HL-60 (cell line): ENCODE data around the gene SCO1.

Experiments used
- DNase-seq, 2 experiments: peaks; one replicate each; pipeline ENCODE4 v3.0.0-alpha.2; 2010 to 2020; ENCODE audit warnings: low read depth in 1 of 2, low spot score in 1 of 2
- H3K27ac ChIP-seq: fragments of 250-450 bp; sonication (Bioruptor Pico); replicated peaks from 2 replicates; pipeline ENCODE4 v1.5.1; 2020; ENCODE audit warnings: mild to moderate bottlenecking, moderate library complexity
- H3K27me3 ChIP-seq: fragments of 250-450 bp; sonication (Bioruptor Pico); 2 replicates; pipeline ENCODE4 v1.5.1; 2021; ENCODE audit warnings: mild to moderate bottlenecking, moderate library complexity; ENCODE audit not compliant: insufficient read depth, poor library complexity, severe bottlenecking
- H3K4me3 ChIP-seq: replicated peaks from 2 replicates; pipeline ENCODE4 v1.5.1; 2011; ENCODE audit warnings: mild to moderate bottlenecking, control low read depth, low read length; ENCODE audit not compliant: insufficient read depth
- CTCF ChIP-seq: IDR thresholded peaks from one replicate; pipeline ENCODE4 v1.5.1; 2011; ENCODE audit warnings: low read length, control low read depth, inconsistent platforms; ENCODE audit not compliant: insufficient read depth
- GABPA ChIP-seq: IDR thresholded peaks from 2 replicates; pipeline ENCODE4 v1.6.1; 2012; ENCODE audit warnings: low read depth
- POLR2AphosphoS5 ChIP-seq: IDR thresholded peaks from 2 replicates; pipeline ENCODE4 v1.6.1; 2012; ENCODE audit warnings: low read depth
- REST ChIP-seq: IDR thresholded peaks from 2 replicates; pipeline ENCODE4 v1.6.1; 2012; ENCODE audit warnings: low read depth; ENCODE audit not compliant: insufficient replicate concordance
- SPI1 ChIP-seq: IDR thresholded peaks from 2 replicates; pipeline ENCODE4 v1.6.1; 2012; ENCODE audit warnings: low read depth, mild to moderate bottlenecking, borderline replicate concordance

SCO1 gene

GRCh38 chr17:10661437-10661836 is 35.9 kb downstream of the SCO1 start:
- Histone ChIP-seq H3K27me3 (no peaks in the 10 kb centered on the region), H3K27ac (no peak overlapping the region), H3K4me3 (no peak overlapping the region)
- DNase-seq, result no peak
- no peak for TF ChIP-seq CTCF
- no peak for TF ChIP-seq REST
- TF ChIP-seq POLR2AphosphoS5, result no peak

- no peak for TF ChIP-seq GABPA
- no peak for TF ChIP-seq CTCF
- no peak for TF ChIP-seq POLR2AphosphoS5
- TF ChIP-seq REST, result no peak
- TF ChIP-seq SPI1, result no peak
- Histone ChIP-seq H3K27ac (no peak overlapping the region), H3K4me3 (no peak overlapping the region), H3K27me3 (no peaks in the 10 kb centered on the region)
- no peak for DNase-seq
Observed at GRCh38 chr17:10657879-10658278, 39.5 kb downstream of the SCO1 start.

- H3K27me3 ChIP-seq, result no peaks in the 10 kb centered on the region
- no peak within 1 kb of the TSS for H3K27ac ChIP-seq
- TF ChIP-seq POLR2AphosphoS5 (no peak), CTCF (no peak), SPI1 (no peak), REST (no peak), GABPA (no peak)
- no peak within 1 kb of the TSS for H3K4me3 ChIP-seq
- DNase-seq, result no peak
Observed at GRCh38 chr17:10657148-10657547, 40.2 kb downstream of the SCO1 start, which contains the start of gene MYH3. Gene MYH3, minus strand, starts transcription at chr17:10657309. Its CDS starts 2,245 bp downstream, at chr17:10655064.
